ENCODE measurements around the gene IFFO2.

- no peak for TF ChIP-seq CTCF (conservative IDR thresholded peaks at IDR 0.05; ENCODE audit: low read length)
- no peak for TF ChIP-seq EZH2phosphoT487 (IDR thresholded peaks at IDR 0.05; ENCODE audit: borderline replicate concordance)
These were observed 34.2 kb downstream of the IFFO2 start for GRCh38 chr1:18922319-18922726.

Data from Loucy (cell line).